Lower leg skin (tissue), 3 donors: Measurements from ENCODE around the gene CHMP4A.
"Not testable (repeated sequence)": the region's sequence is repeated elsewhere in the genome, so short reads cannot be mapped to it uniquely, and the experiment has no call there.

Experiments
- POLR2A ChIP-seq, 2 donors: fragments of 450-650 bp; IDR thresholded peaks; one replicate each; pipeline ENCODE4 v1.6.1; 2016 to 2017; ENCODE audit warnings: antibody characterized with exemption in 2 of 2, mild to moderate bottlenecking in 1 of 2, moderate library complexity in 1 of 2
- TF ChIP-seq, protein P1 (sequence below), 3 donors: fragments of 450-650 bp; IDR thresholded peaks; one replicate each; pipeline ENCODE4 v1.5.1; 2016; ENCODE audit warnings: antibody characterized with exemption in 3 of 3, mild to moderate bottlenecking in 3 of 3, moderate library complexity in 2 of 3

GRCh38 chr14:24203249-24203886 lies 9.9 kb downstream of the CHMP4A start:
- TF ChIP-seq, protein P1, sequence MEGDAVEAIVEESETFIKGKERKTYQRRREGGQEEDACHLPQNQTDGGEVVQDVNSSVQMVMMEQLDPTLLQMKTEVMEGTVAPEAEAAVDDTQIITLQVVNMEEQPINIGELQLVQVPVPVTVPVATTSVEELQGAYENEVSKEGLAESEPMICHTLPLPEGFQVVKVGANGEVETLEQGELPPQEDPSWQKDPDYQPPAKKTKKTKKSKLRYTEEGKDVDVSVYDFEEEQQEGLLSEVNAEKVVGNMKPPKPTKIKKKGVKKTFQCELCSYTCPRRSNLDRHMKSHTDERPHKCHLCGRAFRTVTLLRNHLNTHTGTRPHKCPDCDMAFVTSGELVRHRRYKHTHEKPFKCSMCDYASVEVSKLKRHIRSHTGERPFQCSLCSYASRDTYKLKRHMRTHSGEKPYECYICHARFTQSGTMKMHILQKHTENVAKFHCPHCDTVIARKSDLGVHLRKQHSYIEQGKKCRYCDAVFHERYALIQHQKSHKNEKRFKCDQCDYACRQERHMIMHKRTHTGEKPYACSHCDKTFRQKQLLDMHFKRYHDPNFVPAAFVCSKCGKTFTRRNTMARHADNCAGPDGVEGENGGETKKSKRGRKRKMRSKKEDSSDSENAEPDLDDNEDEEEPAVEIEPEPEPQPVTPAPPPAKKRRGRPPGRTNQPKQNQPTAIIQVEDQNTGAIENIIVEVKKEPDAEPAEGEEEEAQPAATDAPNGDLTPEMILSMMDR (IDR thresholded peaks at IDR 0.05), result not testable (repeated sequence)
- not testable (repeated sequence) for TF ChIP-seq POLR2A (IDR thresholded peaks at IDR 0.05)
